Measurements from ENCODE around the gene GALNT14.

GALNT14 gene

DNA sequence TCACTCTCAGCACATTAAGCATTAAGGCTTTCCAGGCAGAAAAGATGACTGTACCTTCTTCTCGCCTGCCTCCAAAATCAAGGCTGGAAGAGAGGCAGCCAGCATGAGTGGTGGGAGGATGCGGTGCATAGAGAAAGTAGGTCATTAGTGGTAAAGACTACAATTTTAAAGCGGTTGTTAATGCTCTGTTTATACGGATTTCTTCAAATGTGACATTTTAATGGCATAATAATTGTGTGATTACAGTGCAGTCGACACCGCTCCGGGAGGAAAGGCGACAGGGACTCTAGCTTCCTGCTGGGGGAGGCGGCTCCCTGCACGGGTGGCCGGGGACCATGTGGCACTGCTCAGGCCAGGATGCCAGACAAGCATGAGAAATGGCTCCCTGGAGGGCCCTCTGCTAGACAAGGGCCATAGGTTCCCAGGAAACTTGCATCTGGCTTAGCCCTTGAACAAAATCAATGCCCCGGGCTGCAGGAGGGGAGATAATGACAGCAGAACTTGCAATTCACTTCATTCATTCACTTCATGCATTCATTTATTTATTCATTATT, 129.6 kb downstream of the GALNT14 start (continued):
- no peak for TF ChIP-seq ZNF623 (tag by site-specific recombination; IDR thresholded peaks at IDR 0.05)
- TF ChIP-seq, protein P1, sequence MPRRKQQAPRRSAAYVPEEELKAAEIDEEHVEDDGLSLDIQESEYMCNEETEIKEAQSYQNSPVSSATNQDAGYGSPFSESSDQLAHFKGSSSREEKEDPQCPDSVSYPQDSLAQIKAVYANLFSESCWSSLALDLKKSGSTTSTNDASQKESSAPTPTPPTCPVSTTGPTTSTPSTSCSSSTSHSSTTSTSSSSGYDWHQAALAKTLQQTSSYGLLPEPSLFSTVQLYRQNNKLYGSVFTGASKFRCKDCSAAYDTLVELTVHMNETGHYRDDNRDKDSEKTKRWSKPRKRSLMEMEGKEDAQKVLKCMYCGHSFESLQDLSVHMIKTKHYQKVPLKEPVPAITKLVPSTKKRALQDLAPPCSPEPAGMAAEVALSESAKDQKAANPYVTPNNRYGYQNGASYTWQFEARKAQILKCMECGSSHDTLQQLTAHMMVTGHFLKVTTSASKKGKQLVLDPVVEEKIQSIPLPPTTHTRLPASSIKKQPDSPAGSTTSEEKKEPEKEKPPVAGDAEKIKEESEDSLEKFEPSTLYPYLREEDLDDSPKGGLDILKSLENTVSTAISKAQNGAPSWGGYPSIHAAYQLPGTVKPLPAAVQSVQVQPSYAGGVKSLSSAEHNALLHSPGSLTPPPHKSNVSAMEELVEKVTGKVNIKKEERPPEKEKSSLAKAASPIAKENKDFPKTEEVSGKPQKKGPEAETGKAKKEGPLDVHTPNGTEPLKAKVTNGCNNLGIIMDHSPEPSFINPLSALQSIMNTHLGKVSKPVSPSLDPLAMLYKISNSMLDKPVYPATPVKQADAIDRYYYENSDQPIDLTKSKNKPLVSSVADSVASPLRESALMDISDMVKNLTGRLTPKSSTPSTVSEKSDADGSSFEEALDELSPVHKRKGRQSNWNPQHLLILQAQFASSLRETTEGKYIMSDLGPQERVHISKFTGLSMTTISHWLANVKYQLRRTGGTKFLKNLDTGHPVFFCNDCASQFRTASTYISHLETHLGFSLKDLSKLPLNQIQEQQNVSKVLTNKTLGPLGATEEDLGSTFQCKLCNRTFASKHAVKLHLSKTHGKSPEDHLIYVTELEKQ (tag by site-specific recombination; IDR thresholded peaks at IDR 0.05; ENCODE audit: borderline replicate concordance) = no peak
- peak; percentile 59 for TF ChIP-seq ZFHX2 (tag by site-specific recombination; conservative IDR thresholded peaks at IDR 0.05)
- TF ChIP-seq ZNF544 (tag by site-specific recombination; IDR thresholded peaks at IDR 0.05) = no peak
- TF ChIP-seq, protein P2, sequence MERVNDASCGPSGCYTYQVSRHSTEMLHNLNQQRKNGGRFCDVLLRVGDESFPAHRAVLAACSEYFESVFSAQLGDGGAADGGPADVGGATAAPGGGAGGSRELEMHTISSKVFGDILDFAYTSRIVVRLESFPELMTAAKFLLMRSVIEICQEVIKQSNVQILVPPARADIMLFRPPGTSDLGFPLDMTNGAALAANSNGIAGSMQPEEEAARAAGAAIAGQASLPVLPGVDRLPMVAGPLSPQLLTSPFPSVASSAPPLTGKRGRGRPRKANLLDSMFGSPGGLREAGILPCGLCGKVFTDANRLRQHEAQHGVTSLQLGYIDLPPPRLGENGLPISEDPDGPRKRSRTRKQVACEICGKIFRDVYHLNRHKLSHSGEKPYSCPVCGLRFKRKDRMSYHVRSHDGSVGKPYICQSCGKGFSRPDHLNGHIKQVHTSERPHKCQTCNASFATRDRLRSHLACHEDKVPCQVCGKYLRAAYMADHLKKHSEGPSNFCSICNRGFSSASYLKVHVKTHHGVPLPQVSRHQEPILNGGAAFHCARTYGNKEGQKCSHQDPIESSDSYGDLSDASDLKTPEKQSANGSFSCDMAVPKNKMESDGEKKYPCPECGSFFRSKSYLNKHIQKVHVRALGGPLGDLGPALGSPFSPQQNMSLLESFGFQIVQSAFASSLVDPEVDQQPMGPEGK (tag by site-specific recombination; IDR thresholded peaks at IDR 0.05) = no peak
- TF ChIP-seq KLF9 (tag by site-specific recombination; IDR thresholded peaks at IDR 0.05; ENCODE audit: low read depth) = no peak; the same call in 1 of the 2 replicates
- TF ChIP-seq, protein P3, sequence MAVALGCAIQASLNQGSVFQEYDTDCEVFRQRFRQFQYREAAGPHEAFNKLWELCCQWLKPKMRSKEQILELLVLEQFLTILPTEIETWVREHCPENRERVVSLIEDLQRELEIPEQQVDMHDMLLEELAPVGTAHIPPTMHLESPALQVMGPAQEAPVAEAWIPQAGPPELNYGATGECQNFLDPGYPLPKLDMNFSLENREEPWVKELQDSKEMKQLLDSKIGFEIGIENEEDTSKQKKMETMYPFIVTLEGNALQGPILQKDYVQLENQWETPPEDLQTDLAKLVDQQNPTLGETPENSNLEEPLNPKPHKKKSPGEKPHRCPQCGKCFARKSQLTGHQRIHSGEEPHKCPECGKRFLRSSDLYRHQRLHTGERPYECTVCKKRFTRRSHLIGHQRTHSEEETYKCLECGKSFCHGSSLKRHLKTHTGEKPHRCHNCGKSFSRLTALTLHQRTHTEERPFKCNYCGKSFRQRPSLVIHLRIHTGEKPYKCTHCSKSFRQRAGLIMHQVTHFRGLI (tag by site-specific recombination; IDR thresholded peaks at IDR 0.05) = no peak
- TF ChIP-seq TCF7L2 (IDR thresholded peaks at IDR 0.05; ENCODE audit: borderline replicate concordance, low read depth, low read length) = peak; percentile 84; the same call in 1 of the 2 replicates
- no peak for TF ChIP-seq ZNF112 (tag by site-specific recombination; IDR thresholded peaks at IDR 0.05)
- TF ChIP-seq, protein P4, sequence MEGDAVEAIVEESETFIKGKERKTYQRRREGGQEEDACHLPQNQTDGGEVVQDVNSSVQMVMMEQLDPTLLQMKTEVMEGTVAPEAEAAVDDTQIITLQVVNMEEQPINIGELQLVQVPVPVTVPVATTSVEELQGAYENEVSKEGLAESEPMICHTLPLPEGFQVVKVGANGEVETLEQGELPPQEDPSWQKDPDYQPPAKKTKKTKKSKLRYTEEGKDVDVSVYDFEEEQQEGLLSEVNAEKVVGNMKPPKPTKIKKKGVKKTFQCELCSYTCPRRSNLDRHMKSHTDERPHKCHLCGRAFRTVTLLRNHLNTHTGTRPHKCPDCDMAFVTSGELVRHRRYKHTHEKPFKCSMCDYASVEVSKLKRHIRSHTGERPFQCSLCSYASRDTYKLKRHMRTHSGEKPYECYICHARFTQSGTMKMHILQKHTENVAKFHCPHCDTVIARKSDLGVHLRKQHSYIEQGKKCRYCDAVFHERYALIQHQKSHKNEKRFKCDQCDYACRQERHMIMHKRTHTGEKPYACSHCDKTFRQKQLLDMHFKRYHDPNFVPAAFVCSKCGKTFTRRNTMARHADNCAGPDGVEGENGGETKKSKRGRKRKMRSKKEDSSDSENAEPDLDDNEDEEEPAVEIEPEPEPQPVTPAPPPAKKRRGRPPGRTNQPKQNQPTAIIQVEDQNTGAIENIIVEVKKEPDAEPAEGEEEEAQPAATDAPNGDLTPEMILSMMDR (tag by site-specific recombination; IDR thresholded peaks at IDR 0.05) = no peak
- TF ChIP-seq ZNF624 (tag by site-specific recombination; IDR thresholded peaks at IDR 0.05) = no peak
- no peak for TF ChIP-seq ZNF548 (tag by site-specific recombination; IDR thresholded peaks at IDR 0.05)
- TF ChIP-seq, protein P5, sequence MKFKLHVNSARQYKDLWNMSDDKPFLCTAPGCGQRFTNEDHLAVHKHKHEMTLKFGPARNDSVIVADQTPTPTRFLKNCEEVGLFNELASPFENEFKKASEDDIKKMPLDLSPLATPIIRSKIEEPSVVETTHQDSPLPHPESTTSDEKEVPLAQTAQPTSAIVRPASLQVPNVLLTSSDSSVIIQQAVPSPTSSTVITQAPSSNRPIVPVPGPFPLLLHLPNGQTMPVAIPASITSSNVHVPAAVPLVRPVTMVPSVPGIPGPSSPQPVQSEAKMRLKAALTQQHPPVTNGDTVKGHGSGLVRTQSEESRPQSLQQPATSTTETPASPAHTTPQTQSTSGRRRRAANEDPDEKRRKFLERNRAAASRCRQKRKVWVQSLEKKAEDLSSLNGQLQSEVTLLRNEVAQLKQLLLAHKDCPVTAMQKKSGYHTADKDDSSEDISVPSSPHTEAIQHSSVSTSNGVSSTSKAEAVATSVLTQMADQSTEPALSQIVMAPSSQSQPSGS (tag by site-specific recombination; IDR thresholded peaks at IDR 0.05; ENCODE audit: low read depth) = peak; percentile 22; the same call in 1 of the 2 replicates
- 0 out of 2 replicates have a peak, but pooled peaks have one; percentile 43 for TF ChIP-seq ZSCAN23 (tag by site-specific recombination; IDR thresholded peaks at IDR 0.05)
- TF ChIP-seq, protein P6, sequence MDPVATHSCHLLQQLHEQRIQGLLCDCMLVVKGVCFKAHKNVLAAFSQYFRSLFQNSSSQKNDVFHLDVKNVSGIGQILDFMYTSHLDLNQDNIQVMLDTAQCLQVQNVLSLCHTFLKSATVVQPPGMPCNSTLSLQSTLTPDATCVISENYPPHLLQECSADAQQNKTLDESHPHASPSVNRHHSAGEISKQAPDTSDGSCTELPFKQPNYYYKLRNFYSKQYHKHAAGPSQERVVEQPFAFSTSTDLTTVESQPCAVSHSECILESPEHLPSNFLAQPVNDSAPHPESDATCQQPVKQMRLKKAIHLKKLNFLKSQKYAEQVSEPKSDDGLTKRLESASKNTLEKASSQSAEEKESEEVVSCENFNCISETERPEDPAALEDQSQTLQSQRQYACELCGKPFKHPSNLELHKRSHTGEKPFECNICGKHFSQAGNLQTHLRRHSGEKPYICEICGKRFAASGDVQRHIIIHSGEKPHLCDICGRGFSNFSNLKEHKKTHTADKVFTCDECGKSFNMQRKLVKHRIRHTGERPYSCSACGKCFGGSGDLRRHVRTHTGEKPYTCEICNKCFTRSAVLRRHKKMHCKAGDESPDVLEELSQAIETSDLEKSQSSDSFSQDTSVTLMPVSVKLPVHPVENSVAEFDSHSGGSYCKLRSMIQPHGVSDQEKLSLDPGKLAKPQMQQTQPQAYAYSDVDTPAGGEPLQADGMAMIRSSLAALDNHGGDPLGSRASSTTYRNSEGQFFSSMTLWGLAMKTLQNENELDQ (tag by site-specific recombination; IDR thresholded peaks at IDR 0.05; ENCODE audit: low read depth) = no peak
- no peak for TF ChIP-seq HOXD13 (CRISPR knock-in tag; IDR thresholded peaks at IDR 0.05; ENCODE audit: borderline replicate concordance)
- TF ChIP-seq, protein P7, sequence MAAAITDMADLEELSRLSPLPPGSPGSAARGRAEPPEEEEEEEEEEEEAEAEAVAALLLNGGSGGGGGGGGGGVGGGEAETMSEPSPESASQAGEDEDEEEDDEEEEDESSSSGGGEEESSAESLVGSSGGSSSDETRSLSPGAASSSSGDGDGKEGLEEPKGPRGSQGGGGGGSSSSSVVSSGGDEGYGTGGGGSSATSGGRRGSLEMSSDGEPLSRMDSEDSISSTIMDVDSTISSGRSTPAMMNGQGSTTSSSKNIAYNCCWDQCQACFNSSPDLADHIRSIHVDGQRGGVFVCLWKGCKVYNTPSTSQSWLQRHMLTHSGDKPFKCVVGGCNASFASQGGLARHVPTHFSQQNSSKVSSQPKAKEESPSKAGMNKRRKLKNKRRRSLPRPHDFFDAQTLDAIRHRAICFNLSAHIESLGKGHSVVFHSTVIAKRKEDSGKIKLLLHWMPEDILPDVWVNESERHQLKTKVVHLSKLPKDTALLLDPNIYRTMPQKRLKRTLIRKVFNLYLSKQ (tag by site-specific recombination; IDR thresholded peaks at IDR 0.05; ENCODE audit: borderline replicate concordance) = no peak
- TF ChIP-seq, protein P8, sequence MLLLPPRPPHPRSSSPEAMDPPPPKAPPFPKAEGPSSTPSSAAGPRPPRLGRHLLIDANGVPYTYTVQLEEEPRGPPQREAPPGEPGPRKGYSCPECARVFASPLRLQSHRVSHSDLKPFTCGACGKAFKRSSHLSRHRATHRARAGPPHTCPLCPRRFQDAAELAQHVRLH (tag by site-specific recombination; IDR thresholded peaks at IDR 0.05) = no peak
- no peak for TF ChIP-seq ZNF426 (tag by site-specific recombination; IDR thresholded peaks at IDR 0.05)
- no peak for TF ChIP-seq EGR2 (tag by site-specific recombination; IDR thresholded peaks at IDR 0.05; ENCODE audit: low read depth)
- no peak for TF ChIP-seq ZNF558 (tag by site-specific recombination; IDR thresholded peaks at IDR 0.05)
- no peak for TF ChIP-seq ZNF114 (tag by site-specific recombination; IDR thresholded peaks at IDR 0.05)
- no peak for TF ChIP-seq ZNF157 (tag by site-specific recombination; IDR thresholded peaks at IDR 0.05)
- TF ChIP-seq ZNF660 (tag by site-specific recombination; IDR thresholded peaks at IDR 0.05) = no peak
- no peak for TF ChIP-seq ZNF169 (tag by site-specific recombination; IDR thresholded peaks at IDR 0.05)
